ENCODE measurements around the gene MRPS2.
"Not testable (repeated sequence)": the region's sequence is repeated elsewhere in the genome, so short reads cannot be mapped to it uniquely, and the experiment has no call there.

The MRPS2 gene

DNA sequence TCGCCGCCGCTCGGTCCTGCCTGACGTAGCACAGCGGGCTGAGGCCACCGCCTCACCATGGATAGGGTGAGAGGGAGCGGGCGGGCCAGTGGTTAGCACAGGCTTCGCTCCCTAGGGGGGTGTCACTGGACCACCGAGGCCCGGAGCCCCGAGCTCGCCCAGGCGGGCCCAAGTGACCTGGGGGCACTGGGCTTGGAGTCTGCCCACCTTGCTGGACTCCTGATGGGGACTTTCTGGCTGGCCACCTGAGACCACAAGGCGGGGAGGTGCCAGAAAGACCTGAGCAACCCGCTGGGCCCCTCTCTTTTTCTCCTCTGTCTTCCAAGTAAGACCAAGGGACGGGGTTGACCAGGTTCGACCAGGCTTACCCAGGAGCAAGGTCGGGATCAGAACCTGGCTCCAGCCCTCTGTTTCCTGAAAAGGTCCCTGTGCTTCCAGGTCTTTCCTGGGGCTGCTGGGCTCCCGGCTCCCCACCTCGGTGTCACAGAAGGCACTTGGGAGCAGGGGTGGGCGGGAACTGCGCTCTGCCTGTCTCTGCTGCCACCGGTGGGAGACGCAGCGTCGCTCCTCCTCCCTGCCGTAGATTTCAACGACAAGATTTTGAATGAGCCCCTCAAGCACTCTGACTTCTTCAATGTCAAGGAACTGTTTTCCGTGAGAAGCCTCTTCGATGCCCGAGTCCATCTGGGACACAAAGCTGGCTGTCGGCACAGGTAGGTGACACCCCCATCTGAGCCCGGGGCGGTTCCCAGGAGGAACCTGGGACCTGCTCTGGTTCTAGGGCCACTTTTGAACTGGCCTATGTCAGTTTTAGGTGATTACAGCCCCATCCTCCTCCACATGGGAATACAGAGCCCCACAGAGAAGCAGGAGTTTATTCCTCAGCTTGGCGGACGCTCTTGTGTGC is 1.0 kb downstream of the MRPS2 start:
- DNase-seq, result peak; percentile 63

DNA sequence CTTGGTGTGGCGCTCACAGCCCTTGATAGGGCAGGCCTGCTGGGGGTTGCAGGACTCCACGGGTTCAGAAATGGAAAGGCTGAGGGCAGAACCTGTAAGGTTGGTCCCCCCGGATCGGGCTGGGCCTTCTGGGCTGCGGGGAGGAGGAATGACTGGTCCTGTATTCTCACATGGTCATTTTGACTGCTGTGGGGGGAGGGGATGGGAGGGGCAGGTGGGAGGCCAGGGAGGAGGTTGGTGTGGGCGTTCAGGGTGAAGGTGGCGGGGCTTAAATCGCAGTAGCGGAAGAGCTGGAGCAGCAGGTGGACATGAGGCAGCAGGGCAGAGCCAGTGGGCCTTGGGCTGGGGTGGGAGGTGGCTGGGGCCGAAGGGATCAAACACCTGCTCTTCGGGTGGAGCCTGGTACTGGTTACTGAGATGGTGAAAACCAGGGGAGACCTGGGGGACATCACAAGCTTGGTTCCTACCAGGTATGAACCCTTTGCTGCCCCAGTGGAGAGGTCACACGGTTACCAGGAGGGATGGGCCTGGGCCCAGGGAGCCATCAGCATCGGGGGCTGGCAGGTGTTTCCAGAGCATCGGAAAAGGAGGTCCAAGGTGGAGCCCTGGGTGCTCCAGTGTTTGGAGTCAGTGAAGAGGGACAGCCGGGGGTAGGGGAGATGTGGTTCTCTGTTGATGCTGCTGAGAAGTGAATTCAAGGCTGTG is 1.8 kb downstream of the MRPS2 start:
- DNase-seq, result no peak

DNA sequence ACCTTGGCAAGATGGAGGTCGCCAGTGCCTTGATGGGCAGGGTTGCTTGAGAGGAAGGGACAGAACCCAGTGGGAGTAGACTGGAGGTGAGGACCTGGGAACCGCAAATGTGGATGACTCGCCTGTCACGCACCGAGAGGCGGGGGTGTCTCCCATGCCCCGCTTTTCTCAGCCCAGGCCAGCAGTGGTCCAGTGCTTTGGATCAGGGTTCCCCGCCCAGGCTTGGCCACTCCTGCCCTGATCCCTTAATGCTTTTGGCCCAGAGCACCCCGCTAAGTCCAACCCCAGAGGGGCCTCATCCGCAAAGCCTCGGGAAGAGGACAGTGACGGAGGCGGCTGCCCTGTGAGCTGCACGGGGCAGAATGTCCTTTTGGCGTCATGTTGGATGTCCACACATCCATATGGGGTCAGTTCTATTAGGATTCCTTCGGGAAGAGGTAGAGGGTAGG is 2.4 kb downstream of the MRPS2 start:
- DNase-seq, result no peak

DNA sequence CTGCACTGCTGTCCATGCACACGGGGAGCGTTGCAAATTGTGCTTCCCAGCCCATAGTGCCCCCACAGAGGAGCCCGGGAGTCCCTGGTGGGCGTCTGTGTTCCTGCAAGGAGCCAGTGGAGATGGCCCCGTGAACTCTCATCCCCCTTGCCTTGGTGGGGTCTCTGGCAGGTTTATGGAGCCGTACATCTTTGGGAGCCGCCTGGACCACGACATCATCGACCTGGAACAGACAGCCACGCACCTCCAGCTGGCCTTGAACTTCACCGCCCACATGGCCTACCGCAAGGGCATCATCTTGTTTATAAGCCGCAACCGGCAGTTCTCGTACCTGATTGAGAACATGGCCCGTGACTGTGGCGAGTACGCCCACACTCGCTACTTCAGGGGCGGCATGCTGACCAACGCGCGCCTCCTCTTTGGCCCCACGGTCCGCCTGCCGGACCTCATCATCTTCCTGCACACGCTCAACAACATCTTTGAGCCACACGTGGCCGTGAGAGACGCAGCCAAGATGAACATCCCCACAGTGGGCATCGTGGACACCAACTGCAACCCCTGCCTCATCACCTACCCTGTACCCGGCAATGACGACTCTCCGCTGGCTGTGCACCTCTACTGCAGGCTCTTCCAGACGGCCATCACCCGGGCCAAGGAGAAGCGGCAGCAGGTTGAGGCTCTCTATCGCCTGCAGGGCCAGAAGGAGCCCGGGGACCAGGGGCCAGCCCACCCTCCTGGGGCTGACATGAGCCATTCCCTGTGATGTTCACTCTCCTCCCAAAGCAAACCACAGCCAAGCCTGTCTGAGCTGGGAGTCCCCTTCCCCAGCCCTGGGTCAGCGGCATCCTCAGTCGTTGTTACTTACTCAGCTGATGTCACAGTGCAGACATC is 3.1 kb downstream of the MRPS2 start:
- no peak for DNase-seq

DNA sequence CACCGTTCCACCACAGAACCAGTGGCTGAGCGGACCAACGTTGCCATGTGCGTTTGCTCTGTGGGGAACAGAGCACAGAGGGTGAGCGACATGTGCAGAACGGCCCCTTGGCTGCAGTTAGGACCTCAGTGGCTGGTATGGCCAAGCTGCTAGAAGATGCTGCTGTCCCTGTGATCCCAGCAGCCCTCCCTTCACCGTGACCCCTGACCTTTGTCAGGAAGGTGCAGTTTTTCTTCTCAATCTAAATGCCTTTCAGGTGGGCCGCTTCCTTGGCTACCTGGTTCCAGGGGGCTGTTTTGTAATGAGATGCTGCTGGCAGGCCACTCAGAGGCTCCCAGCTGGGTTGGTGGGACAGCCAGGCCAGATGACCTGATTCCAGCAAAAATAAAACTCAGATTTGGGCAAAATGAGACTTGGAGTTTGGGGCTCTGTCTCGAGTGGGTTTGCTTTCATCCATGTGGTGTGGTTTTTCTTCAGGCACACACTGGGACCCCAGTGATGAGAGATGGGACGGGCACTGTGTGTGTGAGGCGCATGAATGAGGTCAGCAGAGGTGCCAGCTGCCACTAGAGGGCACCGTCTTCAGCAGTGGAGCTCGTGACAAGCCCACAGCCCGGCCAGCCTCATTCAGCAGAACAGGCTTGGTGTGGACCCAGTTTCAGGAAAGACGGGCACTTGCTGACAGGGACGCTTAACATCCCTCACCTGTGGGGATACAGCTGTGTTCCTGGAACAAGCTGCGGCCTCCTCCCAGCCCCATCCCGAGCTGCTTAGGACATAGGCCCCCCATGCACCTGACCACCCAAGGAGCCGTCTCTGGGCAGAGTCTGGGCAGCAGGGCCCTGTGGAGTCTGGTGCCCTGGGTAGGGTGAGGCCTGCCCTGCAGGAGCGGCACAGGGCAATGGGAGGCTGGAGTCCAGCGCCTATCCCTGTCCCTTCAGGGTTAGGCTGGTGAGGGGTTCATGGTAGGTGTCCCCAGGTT is 4.1 kb downstream of the MRPS2 start:
- no peak for DNase-seq

DNA sequence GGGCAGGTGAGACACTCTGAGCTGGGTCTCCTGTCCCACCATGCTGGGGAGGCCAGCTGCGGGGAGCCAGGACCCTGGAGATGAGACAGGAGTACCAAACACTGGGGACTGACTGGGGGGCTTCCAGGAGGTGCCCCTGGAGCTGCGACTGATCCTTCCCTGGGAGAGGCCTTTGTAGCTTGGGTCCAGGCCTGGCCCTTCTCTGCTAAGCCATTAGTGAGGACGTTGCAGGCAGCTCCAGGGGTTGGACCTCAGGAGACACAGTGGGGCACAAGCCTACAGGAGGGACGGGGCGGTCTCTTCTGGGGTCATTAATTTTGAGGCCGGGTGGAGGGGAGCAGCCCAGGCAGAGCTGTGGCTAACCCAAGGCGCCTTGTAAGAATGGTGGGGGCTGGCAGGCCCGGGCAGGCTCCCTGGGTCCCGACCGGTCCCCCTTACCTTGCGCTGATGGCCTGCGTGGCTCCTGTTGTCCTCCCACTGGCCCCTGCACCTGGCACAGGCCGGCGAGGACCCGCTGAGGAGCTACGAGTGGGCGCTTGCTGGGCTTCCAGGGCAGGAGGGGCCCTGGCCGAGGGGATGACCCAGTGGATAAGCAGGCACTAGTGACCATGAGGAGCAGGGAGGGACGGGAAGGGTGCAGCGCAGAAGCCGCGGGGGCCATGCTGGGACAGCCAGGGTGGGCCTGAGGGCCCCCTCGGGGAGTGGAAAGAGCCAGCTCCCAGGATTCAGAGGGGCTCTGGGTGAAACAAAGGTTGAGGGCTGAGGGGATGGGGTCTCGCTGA is 5.1 kb downstream of the MRPS2 start:
- DNase-seq, result no peak

DNA sequence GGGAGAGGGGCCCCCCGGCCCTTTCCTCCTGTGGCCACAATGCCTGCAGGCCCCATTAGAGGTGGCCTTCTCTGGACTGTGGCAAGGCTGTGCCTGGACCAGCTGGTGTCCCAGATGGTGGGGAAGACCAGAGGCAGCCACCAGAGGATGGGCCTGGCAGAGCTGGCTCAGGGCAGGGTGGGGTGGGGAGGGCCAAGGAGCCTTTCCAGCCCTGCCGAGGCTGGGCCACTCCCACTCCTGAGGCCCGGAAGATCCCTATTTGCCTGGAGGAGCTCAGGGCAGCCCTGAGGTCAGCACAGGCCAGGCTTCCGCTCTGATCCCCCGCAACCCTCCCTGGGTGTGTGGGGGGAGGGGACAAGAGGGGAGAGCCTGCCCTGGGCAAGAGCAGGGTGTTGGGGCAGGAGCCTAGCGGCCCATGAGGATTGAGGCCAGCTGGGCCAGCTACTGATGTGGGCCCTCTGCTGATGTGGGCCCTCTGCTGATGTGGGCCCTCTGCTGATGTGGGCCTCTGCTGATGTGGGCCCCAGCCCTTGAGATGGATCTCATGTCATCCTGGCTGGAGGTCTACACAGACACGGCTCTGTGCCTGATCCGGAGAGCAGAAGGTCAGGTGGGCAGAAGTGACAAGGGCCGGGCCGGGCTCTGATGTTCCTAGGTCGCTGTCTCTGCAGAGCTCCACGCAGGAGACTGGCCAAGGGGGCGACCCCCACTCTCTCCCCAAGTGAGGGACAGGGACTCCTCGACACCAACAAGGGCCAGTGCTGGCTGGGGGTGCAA is 6.0 kb downstream of the MRPS2 start:
- no peak for DNase-seq

DNA sequence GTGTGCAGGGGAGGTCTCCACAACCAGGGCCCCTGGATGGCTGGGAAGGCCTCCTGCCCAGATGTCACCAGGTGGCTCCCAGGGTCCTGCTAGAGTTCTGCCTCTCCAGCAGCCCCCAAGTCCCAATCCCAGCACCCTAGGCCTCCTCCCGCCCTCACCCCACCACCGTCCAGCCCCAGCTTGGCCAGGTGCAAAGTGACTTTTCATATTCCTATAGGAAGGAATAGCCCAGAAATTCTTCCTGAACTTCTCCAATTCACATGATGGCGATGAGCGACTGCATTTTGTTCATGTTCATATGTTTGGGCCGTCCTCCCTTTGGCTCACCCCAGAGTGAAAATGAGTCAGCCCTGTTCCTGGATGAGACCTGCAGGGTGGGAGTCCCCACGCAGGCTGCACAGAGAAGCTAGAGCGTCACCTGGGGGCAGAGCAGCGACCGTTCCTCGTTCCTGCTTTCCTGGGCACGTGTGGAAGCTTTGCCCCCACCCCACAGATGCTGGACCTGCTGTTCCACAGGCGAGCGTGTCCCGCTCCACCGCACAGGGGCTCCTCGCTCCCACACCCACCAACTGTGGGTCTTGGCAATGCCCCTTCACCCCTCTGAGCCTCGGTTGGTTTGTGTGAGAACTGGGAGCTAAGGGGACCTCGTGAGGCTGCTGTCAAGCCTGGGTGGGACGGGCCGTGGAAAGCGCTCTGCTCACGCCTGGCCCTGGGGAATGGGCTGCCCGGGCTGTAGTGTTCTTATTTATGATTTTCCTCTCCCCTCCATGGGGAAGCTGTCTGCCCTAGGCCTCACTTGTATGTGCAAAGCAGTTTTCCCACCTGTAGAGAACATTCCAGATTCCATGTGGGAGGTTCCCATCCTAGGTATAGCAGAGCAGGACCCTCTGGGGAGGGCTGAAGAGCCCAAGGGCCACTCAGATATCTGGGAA is 6.9 kb downstream of the MRPS2 start:
- DNase-seq, result no peak

DNA sequence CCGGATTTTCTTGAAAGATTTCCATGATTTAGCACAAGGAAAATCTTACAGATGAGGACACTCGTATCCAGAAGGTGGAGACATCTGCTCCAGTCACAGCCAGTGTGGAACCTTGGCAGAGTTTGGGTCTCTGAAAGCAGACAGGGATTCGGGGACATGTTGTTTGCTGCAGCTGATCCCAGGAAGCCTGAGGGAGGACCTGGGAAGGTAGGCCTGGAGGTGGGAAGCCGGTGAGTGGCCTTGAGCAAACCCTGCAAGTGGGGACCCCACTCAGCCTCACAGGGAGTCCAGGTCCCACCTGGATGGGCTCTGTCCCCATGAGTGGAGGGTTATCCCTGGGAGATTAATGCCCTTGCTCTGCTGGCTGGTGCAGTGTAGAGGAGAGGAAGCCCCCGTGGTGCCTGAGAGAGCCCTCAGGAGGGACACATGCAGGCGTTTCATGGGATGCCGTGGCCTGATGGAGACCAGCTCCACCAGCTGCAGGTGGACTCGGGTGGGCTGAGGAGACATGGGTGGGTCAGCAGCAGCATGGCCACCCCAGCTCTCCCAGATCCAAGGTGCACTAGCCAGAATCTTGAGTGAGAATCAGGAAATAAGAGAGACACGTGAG is 7.8 kb downstream of the MRPS2 start:
- no peak for DNase-seq

DNA sequence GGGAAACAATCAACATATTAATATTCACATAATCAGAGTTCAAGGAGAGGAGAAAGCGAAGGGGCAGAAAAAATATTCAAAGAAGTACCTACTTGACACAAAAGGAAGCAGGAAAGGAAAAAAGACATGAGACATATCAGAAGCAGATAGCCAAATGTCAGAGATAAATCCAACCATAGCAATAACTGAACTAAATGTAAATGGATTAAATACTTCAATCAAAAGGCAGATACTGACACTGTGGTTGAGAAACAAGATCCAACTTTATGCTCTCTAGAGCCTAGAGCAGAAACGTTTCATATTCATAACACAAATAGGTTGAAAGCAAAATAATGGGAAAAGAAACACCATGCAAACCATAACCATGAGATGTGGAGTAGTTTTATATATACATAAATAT is 9.0 kb downstream of the MRPS2 start:
- DNase-seq, result no peak

DNA sequence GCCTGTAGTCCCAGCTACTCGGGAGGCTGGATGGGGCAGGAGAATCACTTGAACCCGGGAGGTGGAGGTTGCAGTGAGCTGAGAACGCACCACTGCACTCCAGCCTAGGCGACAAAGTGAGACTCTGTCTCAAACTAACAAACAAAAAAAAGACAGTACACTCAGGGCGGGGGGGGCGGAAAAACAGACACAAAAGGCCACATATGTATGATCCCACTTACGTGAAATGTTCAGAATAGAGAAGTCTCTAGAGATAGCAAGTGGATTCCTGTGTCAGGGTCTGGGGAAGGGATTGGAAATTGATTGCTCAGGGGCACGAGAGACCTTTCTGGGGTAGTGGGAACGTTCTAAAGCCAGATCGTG is 11.7 kb downstream of the MRPS2 start:
- no peak for DNase-seq

DNA sequence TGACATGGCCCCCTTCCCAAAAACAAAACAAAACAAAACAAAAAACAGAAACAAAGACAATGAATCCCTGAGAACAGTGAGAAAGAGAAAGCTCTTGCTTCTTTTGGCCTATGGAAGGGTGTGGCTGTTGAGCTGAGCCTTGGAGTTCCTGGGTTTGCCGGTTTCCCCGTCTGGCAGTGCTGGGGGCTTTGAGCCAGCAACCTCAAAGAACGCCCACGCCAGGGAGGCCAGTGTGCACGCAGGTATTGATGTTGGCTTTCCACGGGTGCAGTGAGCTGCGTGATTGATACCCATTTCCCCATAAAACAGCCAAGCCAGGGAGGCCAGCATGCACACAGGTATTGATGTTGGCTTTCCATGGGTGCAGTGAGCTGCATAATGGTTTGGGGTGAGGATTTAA is 12.4 kb downstream of the MRPS2 start:
- DNase-seq, result no peak

DNA sequence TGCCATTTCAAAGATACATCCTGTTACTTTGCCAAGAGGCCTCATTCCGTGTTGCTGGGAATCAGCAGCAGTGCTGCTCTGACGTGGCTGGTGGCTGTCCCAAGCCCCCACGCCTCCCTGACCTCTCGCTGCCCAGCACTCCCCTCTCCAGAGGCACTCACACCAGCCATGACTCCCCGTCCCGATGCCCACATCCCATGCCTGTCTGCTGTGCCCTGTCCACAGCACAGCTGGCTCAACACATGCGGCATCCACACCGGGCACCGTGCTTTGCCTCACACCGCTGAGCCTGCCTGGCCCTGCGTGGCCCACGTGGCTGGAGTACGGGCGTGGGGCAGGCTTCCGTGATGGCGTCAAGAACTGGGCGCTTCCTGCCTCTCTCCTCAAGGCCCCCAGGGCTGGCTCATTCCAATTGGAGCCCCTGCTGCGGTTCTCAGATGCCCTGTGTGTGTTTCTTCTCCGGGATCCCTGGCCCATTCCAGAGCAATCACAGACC is 12.9 kb downstream of the MRPS2 start:
- no peak for DNase-seq

DNA sequence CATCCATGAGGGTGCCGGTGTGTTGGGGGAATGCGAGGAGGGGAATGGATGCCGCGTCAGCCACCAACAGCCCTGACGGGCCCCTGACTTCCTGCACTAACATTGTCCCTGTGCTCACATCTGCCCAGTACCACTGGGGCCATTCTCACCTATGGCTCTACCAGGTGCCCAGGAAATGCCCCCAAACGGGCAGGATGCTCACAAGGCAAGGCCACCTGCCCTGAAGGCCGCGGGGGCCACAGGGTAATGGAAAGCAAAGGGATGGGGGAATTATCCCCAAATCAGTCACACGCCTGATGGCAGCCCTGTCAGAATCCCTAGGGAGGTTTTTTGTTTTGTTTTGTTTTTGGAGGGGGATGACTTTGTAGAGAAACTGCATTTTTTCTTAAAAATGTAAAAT is 13.4 kb downstream of the MRPS2 start:
- DNase-seq, result not testable (repeated sequence)

DNA sequence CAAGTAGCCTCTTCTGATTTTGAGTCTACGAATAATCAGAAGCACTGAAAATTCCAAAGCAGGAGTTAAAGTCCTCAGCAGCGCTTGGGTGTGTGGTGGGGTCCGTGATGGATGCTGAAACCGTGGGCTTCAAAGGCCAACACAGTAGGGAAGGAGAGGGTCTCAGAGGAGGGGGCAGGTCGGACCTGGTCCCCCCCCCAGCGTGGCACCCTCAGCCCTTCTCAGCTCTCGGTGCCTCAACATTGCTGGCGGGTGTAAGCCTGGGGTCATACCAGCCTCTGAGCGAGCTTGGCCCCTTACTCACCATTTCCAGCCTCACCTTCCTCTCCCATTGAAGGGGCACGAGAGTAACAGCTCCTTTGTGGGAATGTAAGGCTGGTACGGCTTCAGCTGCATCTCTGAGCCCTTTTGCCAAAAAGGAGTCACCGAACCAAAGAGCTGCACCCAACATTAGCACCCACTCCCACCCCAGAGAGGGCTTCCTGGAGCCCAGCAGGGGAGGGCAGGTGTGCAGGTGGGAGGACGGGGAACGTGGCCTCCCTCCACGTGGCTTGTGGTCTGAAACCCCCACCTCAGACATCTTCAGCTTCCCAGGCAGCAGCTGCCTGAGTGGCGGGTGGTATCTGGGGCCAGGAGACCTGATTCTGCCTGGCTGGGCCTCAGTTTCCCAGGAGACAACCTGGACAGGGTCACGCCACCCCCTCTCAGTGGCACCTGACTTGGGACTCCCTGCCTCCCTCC is 14.0 kb downstream of the MRPS2 start:
- no peak for DNase-seq

DNA sequence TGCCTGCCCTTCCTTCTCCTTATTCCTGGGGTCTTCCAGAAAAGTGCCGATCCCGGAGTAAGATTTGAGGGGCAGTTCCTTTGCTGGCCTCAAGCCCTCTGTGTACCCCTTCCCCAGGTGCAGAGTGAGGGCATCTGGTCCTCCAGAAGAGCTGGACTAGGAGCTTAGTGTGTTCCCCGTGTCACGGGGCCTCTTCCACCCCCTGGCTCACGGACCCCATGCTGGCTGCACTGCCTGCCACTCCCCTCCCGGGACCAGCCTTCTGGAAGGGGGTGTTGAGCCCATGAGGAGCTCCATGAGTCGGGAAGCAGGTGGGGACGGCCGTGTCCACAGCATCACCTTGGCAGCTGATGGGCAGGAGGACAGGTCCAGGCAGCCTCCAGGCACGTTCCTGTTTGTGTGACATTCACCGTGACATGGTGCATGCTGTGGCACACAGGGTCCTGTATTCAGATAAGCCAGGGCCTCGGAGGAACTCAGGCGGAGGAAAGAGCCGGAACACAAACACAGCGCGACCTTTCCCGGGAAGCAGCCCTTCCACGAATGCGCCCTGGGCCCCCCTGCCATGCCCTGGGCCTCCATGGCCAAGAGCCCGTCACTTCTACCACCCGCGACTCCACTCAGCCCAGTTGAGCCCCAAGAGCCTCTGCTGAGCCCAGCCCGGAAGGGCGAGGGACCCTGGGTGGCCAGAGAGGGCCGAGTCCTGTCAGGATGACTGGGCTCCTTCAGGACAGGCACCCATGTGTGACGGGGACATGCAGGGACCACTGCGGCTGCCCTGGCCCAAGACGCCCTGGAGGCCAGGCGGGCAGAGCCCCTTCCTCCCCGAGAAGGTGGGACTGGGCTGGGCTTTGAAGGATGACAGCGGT is 14.8 kb downstream of the MRPS2 start:
- DNase-seq, result no peak
